ENCODE data around the gene FYB1.
"Not testable (repeated sequence)": the region's sequence is repeated elsewhere in the genome, so short reads cannot be mapped to it uniquely, and the experiment has no call there.

Gene FYB1

GRCh38 chr5:39219437-39219836 is at the start of gene FYB1:
Gene FYB1 (minus strand): TSS chr5:39219563. CDS start chr5:39202960, 16,603 bp downstream.
- peak; percentile 82 for DNase-seq (ENCODE audit: low spot score)

- no peak for DNase-seq (ENCODE audit: low spot score)
These were observed 47.8 kb upstream of the FYB1 start for GRCh38 chr5:39267186-39267585.

- DNase-seq (ENCODE audit: low spot score), result no peak
These were observed 47.1 kb upstream of the FYB1 start for GRCh38 chr5:39266442-39266841.

- DNase-seq (ENCODE audit: low spot score), result no peak
These were observed 45.2 kb upstream of the FYB1 start for GRCh38 chr5:39264528-39264927.

- no peak for DNase-seq (ENCODE audit: low spot score)
These were observed 43.6 kb upstream of the FYB1 start for GRCh38 chr5:39262981-39263380.

GRCh38 chr5:39260095-39260494 is 40.7 kb upstream of the FYB1 start:
- DNase-seq (ENCODE audit: low spot score), result no peak

GRCh38 chr5:39257554-39257953 is 38.2 kb upstream of the FYB1 start:
- DNase-seq (ENCODE audit: low spot score), result no peak

GRCh38 chr5:39256477-39257235 is 37.3 kb upstream of the FYB1 start:
- DNase-seq (ENCODE audit: low spot score), result peak; percentile 3

GRCh38 chr5:39255406-39255805 is 36.0 kb upstream of the FYB1 start:
- no peak for DNase-seq (ENCODE audit: low spot score)

GRCh38 chr5:39254671-39255070 is 35.3 kb upstream of the FYB1 start:
- no peak for DNase-seq (ENCODE audit: low spot score)

GRCh38 chr5:39253196-39253595 is 33.8 kb upstream of the FYB1 start:
- DNase-seq (ENCODE audit: low spot score), result no peak

- DNase-seq (ENCODE audit: low spot score), result no peak
These were observed 30.4 kb upstream of the FYB1 start for GRCh38 chr5:39249564-39250274.

GRCh38 chr5:39249069-39249468 is 29.7 kb upstream of the FYB1 start:
- DNase-seq (ENCODE audit: low spot score), result no peak

- DNase-seq (ENCODE audit: low spot score), result no peak
These were observed 21.4 kb upstream of the FYB1 start for GRCh38 chr5:39240750-39241149.

GRCh38 chr5:39238366-39239105 is 19.2 kb upstream of the FYB1 start:
- DNase-seq (ENCODE audit: low spot score), result no peak

- DNase-seq (ENCODE audit: low spot score), result no peak
These were observed 17.4 kb upstream of the FYB1 start for GRCh38 chr5:39236718-39237117.

GRCh38 chr5:39235648-39236047 is 16.3 kb upstream of the FYB1 start:
- no peak for DNase-seq (ENCODE audit: low spot score)

- not testable (repeated sequence) for DNase-seq (ENCODE audit: low spot score)
These were observed 15.1 kb upstream of the FYB1 start for GRCh38 chr5:39234494-39234893.

- DNase-seq (ENCODE audit: low spot score), result no peak
These were observed 14.4 kb upstream of the FYB1 start for GRCh38 chr5:39233783-39234182.

- DNase-seq (ENCODE audit: low spot score), result peak; percentile 40
These were observed 12.6 kb upstream of the FYB1 start for GRCh38 chr5:39231705-39232525.

- no peak for DNase-seq (ENCODE audit: low spot score)
These were observed 9.2 kb upstream of the FYB1 start for GRCh38 chr5:39228596-39228995.

GRCh38 chr5:39226558-39226957 is 7.2 kb upstream of the FYB1 start:
- DNase-seq (ENCODE audit: low spot score), result no peak
